MCF 10A (cell line): ENCODE results near the gene UQCR11. TPM values are rescaled to one million over a fixed set of nuclear protein-coding genes. Genes with fewer than 3 reads are reported as not detected.

Experiments used
- BruUV-seq: library from RNA; stranded (reverse); fragments of 400-500 nt; replicated peaks from 2 replicates; lab custom pipeline; 2021; lab: Mats Ljungman, UMichigan
- CTCF ChIA-PET: fragments of 300-600 bp; sonication (Branson Sonifier 250); formaldehyde crosslinking; extraction: SDS; loops from one replicate; lab custom pipeline; 2021; ENCODE audit warnings: antibody characterized with exemption, inconsistent platforms; lab: Yijun Ruan, JAX
- POLR2A ChIA-PET: fragments of 300-600, 350-650 bp; sonication (Branson Sonifier 250); formaldehyde crosslinking; extraction: SDS; loops from one replicate; lab custom pipeline; 2020; ENCODE audit warnings: antibody characterized with exemption, inconsistent platforms; lab: Yijun Ruan, JAX
- DNase-seq: peaks from one replicate; pipeline ENCODE4 v3.0.0-alpha.2; 2018; ENCODE audit not compliant: unreplicated experiment
- H3K27ac Mint-ChIP-seq: one replicate; pipeline ENCODE4 v1.8.0; 2022; ENCODE audit warnings: mild to moderate bottlenecking, low read depth, mixed read lengths; ENCODE audit not compliant: unreplicated experiment
- H3K27me3 Mint-ChIP-seq: one replicate; pipeline ENCODE4 v1.8.0; 2022; ENCODE audit warnings: mixed read lengths; ENCODE audit not compliant: insufficient read depth, unreplicated experiment
- H3K36me3 Mint-ChIP-seq: one replicate; pipeline ENCODE4 v1.8.0; 2022; ENCODE audit warnings: mild to moderate bottlenecking, moderate library complexity, mixed read lengths; ENCODE audit not compliant: insufficient read depth, unreplicated experiment
- H3K4me1 Mint-ChIP-seq: one replicate; pipeline ENCODE4 v1.8.0; 2022; ENCODE audit warnings: mixed read lengths; ENCODE audit not compliant: insufficient read depth, unreplicated experiment
- H3K4me3 Mint-ChIP-seq: one replicate; pipeline ENCODE4 v1.8.0; 2022; ENCODE audit warnings: mild to moderate bottlenecking, moderate library complexity, mixed read lengths; ENCODE audit not compliant: unreplicated experiment
- H3K9me3 Mint-ChIP-seq: one replicate; pipeline ENCODE4 v1.8.0; 2022; ENCODE audit warnings: mixed read lengths; ENCODE audit not compliant: unreplicated experiment
- intact Hi-C: fragments of 100-400 bp; cut with micrococcal nuclease; formaldehyde crosslinking; loops from 2 replicates; pipeline ENCODE4 v1.14.1; 2022
- total RNA-seq: library from RNA; stranded (reverse); gene quantifications from 2 replicates; pipeline ENCODE4 v1.2.3, GENCODE V29; 2022
- TF ChIP-seq, protein P1 (sequence below): fragments of 200-600 bp; IDR thresholded peaks from one replicate; pipeline ENCODE4 v1.8.0; 2022; ENCODE audit warnings: antibody characterized with exemption, mild to moderate bottlenecking; ENCODE audit not compliant: unreplicated experiment

UQCR11 gene
- total RNA-seq, 1 experiment from 2014 or later = 256 TPM

DNA sequence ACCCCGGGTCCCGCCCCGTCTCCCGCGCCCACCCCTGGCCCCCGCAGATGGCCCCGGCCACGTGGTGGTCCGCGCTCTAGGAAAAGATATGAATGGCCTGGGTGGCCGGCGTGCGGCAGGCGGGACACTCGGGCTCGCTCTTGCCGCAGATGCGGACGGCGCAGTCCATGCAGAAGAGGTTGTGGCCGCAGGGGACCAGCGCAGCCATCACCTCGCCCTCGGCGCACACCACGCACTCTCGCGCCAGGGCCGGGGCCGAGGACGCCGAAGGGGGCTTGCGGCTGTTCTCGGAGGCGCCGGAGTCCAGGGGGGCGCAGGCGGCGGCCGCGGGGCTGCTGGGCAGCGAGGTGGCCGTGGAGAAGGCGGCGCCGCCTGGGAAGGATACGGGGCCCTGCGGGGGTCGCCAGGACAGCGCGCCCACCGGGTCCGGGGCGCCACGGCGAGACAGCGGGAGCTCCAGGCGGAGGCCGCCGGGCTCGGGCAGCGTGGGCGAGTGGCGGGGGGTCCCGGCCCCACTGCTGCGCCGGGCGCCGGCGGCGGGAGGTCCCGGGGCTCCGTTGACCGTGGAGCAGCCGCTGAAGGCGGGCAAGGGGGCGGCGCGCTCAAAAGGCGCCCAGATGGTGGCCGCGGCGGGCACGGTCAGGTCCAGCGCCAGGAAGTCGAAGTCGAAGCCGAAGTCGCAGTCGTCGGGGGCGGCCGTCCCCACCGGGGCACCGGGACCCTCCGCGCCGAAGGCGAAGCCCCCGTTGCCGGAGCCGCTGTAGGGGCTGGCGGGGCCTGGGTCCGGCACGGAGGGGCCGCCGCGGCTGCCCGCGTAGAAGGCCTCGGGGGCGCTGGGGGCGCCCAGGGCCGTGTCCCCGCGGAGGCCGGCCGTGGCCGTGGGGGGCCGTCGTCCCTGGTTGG is 49.5 kb downstream of the UQCR11 start:
- POLR2A ChIA-PET = no interaction called here
- intact Hi-C loops = no loop called here
- no peak overlapping the region for H3K27ac Mint-ChIP-seq
- no peaks in the 10 kb centered on the region for H3K4me1 Mint-ChIP-seq
- H3K27me3 Mint-ChIP-seq = no peaks in the 10 kb centered on the region
- no peak overlapping the region for H3K4me3 Mint-ChIP-seq
- TF ChIP-seq, protein P1, sequence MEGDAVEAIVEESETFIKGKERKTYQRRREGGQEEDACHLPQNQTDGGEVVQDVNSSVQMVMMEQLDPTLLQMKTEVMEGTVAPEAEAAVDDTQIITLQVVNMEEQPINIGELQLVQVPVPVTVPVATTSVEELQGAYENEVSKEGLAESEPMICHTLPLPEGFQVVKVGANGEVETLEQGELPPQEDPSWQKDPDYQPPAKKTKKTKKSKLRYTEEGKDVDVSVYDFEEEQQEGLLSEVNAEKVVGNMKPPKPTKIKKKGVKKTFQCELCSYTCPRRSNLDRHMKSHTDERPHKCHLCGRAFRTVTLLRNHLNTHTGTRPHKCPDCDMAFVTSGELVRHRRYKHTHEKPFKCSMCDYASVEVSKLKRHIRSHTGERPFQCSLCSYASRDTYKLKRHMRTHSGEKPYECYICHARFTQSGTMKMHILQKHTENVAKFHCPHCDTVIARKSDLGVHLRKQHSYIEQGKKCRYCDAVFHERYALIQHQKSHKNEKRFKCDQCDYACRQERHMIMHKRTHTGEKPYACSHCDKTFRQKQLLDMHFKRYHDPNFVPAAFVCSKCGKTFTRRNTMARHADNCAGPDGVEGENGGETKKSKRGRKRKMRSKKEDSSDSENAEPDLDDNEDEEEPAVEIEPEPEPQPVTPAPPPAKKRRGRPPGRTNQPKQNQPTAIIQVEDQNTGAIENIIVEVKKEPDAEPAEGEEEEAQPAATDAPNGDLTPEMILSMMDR = no peak
- no TSS peak for BruUV-seq
- H3K9me3 Mint-ChIP-seq = no peaks in the 10 kb centered on the region
- no peak for DNase-seq
- CTCF ChIA-PET = no interaction called here
- no peaks in the 10 kb centered on the region for H3K36me3 Mint-ChIP-seq

DNA sequence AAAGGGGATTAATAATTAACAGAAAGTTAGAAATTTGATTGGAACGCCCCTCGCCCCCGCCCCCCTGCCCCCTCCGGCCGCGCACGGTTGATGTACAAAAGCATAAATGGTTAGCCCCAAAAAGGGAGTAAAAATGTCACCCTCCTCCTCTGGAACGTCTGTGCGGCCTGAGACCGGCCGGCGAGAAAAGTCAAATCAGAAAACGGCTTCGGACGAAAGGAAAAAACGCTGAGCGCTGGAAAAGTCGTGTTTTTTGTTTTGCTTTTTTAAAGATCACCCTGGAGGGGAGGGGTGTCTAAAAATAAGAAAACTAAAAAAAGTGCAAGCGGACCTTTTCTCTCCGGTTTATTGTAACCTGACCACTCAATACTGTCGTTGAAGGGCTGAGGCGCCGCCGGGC is 50.3 kb downstream of the UQCR11 start:
- no TSS peak for BruUV-seq
- ChIA-PET POLR2A (no interaction called here), CTCF (interaction anchor here (0.6 kb wide), 1 partner anchor 287 kb away, joined by 3 read pairs; no protein-coding TSS in a partner anchor)
- intact Hi-C loops = no loop called here
- TF ChIP-seq, protein P1 = no peak
- no peak overlapping the region for H3K4me3 Mint-ChIP-seq
- H3K27me3 Mint-ChIP-seq = no peaks in the 10 kb centered on the region
- no peaks in the 10 kb centered on the region for H3K4me1 Mint-ChIP-seq
- H3K9me3 Mint-ChIP-seq = no peaks in the 10 kb centered on the region
- no peak for DNase-seq
- no peaks in the 10 kb centered on the region for H3K36me3 Mint-ChIP-seq
- H3K27ac Mint-ChIP-seq = no peak overlapping the region

DNA sequence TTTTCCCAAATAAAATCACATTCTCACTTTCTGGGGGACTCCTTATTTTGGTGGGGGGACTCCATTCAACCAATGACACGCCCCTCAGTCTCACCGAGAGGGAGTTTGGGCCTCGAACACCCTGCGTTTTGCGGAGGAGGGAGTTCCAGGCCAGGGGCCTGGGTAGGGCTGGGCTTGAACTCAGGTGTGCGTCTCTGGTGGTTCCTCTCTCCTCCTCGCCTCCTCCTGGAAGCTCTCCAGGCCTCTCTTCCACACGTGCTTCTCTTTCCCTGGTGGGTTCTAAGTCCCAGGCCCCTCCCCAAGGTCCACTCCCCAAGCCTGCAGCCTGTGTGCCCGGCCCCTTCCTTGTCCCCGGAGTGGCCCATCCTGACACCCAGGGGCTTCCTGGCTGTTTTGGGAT is 51.8 kb downstream of the UQCR11 start:
- no peaks in the 10 kb centered on the region for H3K9me3 Mint-ChIP-seq
- H3K27ac Mint-ChIP-seq = no peak overlapping the region
- H3K4me1 Mint-ChIP-seq = no peaks in the 10 kb centered on the region
- BruUV-seq = no TSS peak
- TF ChIP-seq, protein P1 = no peak
- no peaks in the 10 kb centered on the region for H3K36me3 Mint-ChIP-seq
- ChIA-PET CTCF (no interaction called here), POLR2A (no interaction called here)
- no peak for DNase-seq
- intact Hi-C loops = no loop called here
- no peaks in the 10 kb centered on the region for H3K27me3 Mint-ChIP-seq
- H3K4me3 Mint-ChIP-seq = no peak overlapping the region

DNA sequence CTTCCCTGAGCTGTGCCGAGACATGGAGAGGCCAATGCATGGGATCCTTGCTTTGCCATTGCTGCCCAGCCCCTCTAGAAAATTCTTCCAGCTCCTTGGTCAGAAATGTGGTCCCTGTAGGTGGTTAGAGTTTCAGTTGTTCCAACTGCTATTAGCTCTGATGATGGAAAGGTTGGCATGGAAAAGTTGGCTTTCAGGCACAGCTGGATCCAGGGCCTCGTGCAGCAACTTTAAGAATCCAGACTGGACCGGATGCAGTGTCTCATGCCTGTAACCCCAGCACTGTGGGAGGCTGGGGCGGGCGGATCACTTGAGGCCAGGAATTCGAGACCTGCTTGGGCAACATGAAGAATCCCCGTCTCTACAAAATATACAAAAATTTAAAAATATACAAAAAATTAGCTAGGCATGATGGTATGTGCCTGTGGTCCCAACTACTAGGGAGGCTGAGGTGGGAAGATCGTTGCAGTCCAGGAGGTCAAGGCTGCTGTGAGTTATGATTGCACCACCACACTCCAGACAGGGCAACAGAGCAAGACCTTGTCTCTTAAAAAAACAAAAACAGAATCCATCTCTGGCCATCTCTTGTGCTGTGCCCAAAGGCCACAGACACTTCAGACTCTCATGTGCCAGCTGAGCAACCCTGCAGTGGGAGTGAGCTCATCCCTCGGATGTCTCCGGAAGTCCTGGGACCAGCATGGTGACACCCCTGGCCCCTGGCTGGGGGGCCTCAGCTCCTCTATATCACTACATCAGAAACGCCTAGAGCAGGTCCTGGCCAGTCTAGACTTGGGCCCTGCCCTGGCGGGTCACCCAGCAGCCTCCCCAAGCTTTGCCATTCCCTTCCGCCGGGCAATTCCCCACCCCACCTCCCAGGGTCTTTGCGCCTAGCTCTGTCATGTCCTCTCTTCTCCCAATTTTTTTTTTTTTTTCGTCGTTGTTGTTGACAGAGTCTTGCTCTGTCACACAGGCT is 53.9 kb downstream of the UQCR11 start:
- Mint-ChIP-seq H3K4me3 (no peak overlapping the region), H3K4me1 (peaks cover 2% of the 10 kb centered on the region), H3K9me3 (no peaks in the 10 kb centered on the region), H3K27ac (no peak overlapping the region), H3K27me3 (no peaks in the 10 kb centered on the region), H3K36me3 (no peaks in the 10 kb centered on the region)
- TF ChIP-seq, protein P1 = no peak
- no peak for DNase-seq
- intact Hi-C loops = no loop called here
- ChIA-PET CTCF (interaction anchor here (0.6 to 1.1 kb wide), 4 partner anchors 36 to 215 kb away, joined by 3 to 4 read pairs (median 3); no protein-coding TSS in a partner anchor), POLR2A (no interaction called here)
- no TSS peak for BruUV-seq
